HepG2 (cell line): Measurements from ENCODE around the gene UTS2R. TPM values are rescaled to one million over a fixed set of nuclear protein-coding genes. Genes with fewer than 3 reads are reported as not detected.

Experiments used
- AGO2 ChIP-seq: fragments of 200-400 bp; formaldehyde crosslinking; optimal IDR thresholded peaks from 2 replicates; pipeline ENCODE3; 2017; ENCODE audit warnings: mild to moderate bottlenecking, low read depth, low read length, moderate library complexity
- CBFB ChIP-seq: sonication (generic); formaldehyde crosslinking; IDR thresholded peaks from 2 replicates; pipeline ENCODE4 v1.4.0; 2020; ENCODE audit warnings: missing genetic modification reagents
- HMGXB3 ChIP-seq: sonication (generic); formaldehyde crosslinking; IDR thresholded peaks from 2 replicates; pipeline ENCODE4 v1.4.0; 2020; ENCODE audit warnings: missing genetic modification reagents, borderline replicate concordance
- HNRNPLL ChIP-seq: fragments of 200-400 bp; formaldehyde crosslinking; IDR thresholded peaks from 2 replicates; pipeline ENCODE4 v1.6.1; 2017; ENCODE audit warnings: mild to moderate bottlenecking, low read depth, low read length; ENCODE audit not compliant: poor library complexity, severe bottlenecking
- KDM4B ChIP-seq: sonication (generic); formaldehyde crosslinking; IDR thresholded peaks from 2 replicates; pipeline ENCODE4 v1.4.0; 2020; ENCODE audit warnings: missing genetic modification reagents
- KLF15 ChIP-seq: sonication (generic); formaldehyde crosslinking; IDR thresholded peaks from 2 replicates; pipeline ENCODE4 v1.8.1; 2023; ENCODE audit warnings: borderline replicate concordance, mild to moderate bottlenecking, inconsistent platforms, missing genetic modification reagents, mixed read lengths
- MTA1 ChIP-seq: sonication (generic); formaldehyde crosslinking; IDR thresholded peaks from 2 replicates; pipeline ENCODE4 v1.4.0; 2020; ENCODE audit warnings: missing genetic modification reagents, mild to moderate bottlenecking, borderline replicate concordance
- NR1H2 ChIP-seq: sonication (generic); formaldehyde crosslinking; IDR thresholded peaks from 2 replicates; pipeline ENCODE4 v1.8.1; 2022; ENCODE audit warnings: low read depth, missing genetic modification reagents, borderline replicate concordance
- PHF5A ChIP-seq: IDR thresholded peaks from one replicate; pipeline ENCODE4 v1.6.1; 2018; ENCODE audit warnings: low read depth, missing genetic modification reagents; ENCODE audit not compliant: unreplicated experiment
- PTBP1 ChIP-seq: fragments of 200-400 bp; formaldehyde crosslinking; IDR thresholded peaks from 2 replicates; pipeline ENCODE4 v1.6.1; 2018; ENCODE audit warnings: low read length, low read depth; ENCODE audit not compliant: poor library complexity, severe bottlenecking
- SRF ChIP-seq: IDR thresholded peaks from 2 replicates; pipeline ENCODE4 v1.6.1; 2011; ENCODE audit warnings: mild to moderate bottlenecking, low read depth, low read length, moderate library complexity
- ZNF263 ChIP-seq: sonication (generic); formaldehyde crosslinking; IDR thresholded peaks from 2 replicates; pipeline ENCODE4 v1.4.0; 2020; ENCODE audit warnings: missing genetic modification reagents
- ZNF354B ChIP-seq: sonication (generic); formaldehyde crosslinking; IDR thresholded peaks from 2 replicates; pipeline ENCODE4 v1.8.0; 2022; ENCODE audit warnings: mild to moderate bottlenecking, missing genetic modification reagents
- ZNF678 ChIP-seq: sonication (generic); formaldehyde crosslinking; IDR thresholded peaks from 2 replicates; pipeline ENCODE4 v1.4.0; 2020; ENCODE audit warnings: mild to moderate bottlenecking, missing genetic modification reagents
- ZNF709 ChIP-seq: sonication (generic); formaldehyde crosslinking; IDR thresholded peaks from 2 replicates; pipeline ENCODE4 v1.5.0; 2020; ENCODE audit warnings: mild to moderate bottlenecking, missing genetic modification reagents
- ZNF766 ChIP-seq: sonication (generic); formaldehyde crosslinking; IDR thresholded peaks from 2 replicates; pipeline ENCODE4 v1.5.0; 2020; ENCODE audit warnings: missing genetic modification reagents, borderline replicate concordance
- ZNF878 ChIP-seq: sonication (generic); formaldehyde crosslinking; IDR thresholded peaks from 2 replicates; pipeline ENCODE4 v1.8.1; 2023; ENCODE audit warnings: mild to moderate bottlenecking, missing genetic modification reagents, moderate library complexity
- polyA plus RNA-seq, 8 experiments: library from polyadenylated mRNA; depleted of rRNA in 3 of 8; stranded (reverse) in 7 of 8; unstranded in 1 of 8; fragments of >200 nt; fragmentation: Illumina TruSeq in 4 of 8; extraction: Trizol in 4 of 8; gene quantifications; 2 replicates each; pipeline versions ENCODE4 v1.2.1 to v1.2.3, GENCODE V29; 2011 to 2016; ENCODE audit warnings: low read depth in 4 of 8, missing spikeins in 1 of 8, mixed read lengths in 1 of 8; ENCODE audit not compliant: insufficient read depth in 1 of 8
- total RNA-seq, 5 experiments: library from RNA; depleted of rRNA; stranded (reverse); fragments of >200 nt; fragmentation: Illumina TruSeq; extraction: Trizol; gene quantifications; 2 replicates each; pipeline ENCODE4 v1.2.3, GENCODE V29; 2016; ENCODE audit warnings: low read depth in 1 of 5

The UTS2R gene
- total and polyA plus RNA-seq, 2 of the 13 experiments (the other 11 are each of a cell fraction or from before 2014, with no cell fraction given), result 0.13 to 0.15 TPM

- TF ChIP-seq HMGXB3 (CRISPR knock-in tag), result no peak
- TF ChIP-seq ZNF678, result 0 out of 2 replicates have a peak, but pooled peaks have one; percentile 47
- TF ChIP-seq NR1H2 (CRISPR knock-in tag), result peak; percentile 71; the same call in 1 of the 2 replicates
- TF ChIP-seq KLF15, result no peak
- TF ChIP-seq ZNF766 (CRISPR knock-in tag), result peak; percentile 38; the same call in 1 of the 2 replicates
- TF ChIP-seq ZNF878, result no peak
- no peak; the same call in 1 of the 2 replicates for TF ChIP-seq CBFB (CRISPR knock-in tag)
- no peak for TF ChIP-seq KDM4B
- TF ChIP-seq AGO2, result peak; percentile 88
- peak; percentile 98 for TF ChIP-seq SRF
- TF ChIP-seq HNRNPLL, result peak; percentile 66
- peak; percentile 83; the same call in 1 of the 2 replicates for TF ChIP-seq ZNF709
- no peak for TF ChIP-seq PTBP1
- TF ChIP-seq MTA1, result peak; percentile 14; the same call in 1 of the 2 replicates
- peak; percentile 82 for TF ChIP-seq PHF5A (CRISPR knock-in tag)
- peak; percentile 17; the same call in 1 of the 2 replicates for TF ChIP-seq ZNF354B (CRISPR knock-in tag)
- TF ChIP-seq ZNF263, result no peak
These were observed 46.7 kb downstream of the UTS2R start, which contains the start of the genes HEXD and OGFOD3 (continued) for GRCh38 chr17:82418001-82418986.
